ENCODE data around the gene TMEM39B.
"Not testable (repeated sequence)": the region's sequence is repeated elsewhere in the genome, so short reads cannot be mapped to it uniquely, and the experiment has no call there.

Gene TMEM39B

DNA sequence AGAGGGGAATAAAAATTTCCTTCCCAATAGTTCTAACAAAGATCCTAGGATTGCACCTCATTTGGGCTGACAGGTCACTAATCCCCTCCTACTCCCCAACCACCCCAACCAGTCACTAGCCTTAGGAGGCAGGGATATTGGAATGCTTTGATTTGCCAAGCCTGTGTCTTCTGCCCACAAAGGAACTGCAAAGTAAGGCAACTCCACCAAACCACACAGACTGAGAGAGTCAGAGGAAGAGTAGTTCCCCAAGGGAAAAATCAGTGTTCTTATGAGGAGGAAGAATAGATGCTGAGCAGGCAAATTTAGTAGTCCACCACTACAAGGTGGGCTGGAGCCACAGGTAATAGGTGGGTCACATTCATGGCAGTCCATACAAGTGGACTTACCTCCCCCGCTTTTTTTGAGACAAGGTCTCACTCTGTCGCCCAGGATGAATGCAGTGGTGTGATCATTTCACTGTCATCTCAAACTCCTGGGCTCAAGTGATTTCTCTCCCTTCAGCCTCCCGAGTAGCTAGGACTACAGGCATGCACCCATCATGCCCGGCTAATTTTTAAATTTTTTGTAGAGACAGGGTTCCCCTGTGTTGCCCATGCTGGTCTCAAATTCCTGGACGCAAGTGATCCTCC lies 3.7 kb upstream of the TMEM39B start:
- H3K4me3 ChIP-seq (ENCODE audit: low read depth, low read length), result no peak overlapping the region

DNA sequence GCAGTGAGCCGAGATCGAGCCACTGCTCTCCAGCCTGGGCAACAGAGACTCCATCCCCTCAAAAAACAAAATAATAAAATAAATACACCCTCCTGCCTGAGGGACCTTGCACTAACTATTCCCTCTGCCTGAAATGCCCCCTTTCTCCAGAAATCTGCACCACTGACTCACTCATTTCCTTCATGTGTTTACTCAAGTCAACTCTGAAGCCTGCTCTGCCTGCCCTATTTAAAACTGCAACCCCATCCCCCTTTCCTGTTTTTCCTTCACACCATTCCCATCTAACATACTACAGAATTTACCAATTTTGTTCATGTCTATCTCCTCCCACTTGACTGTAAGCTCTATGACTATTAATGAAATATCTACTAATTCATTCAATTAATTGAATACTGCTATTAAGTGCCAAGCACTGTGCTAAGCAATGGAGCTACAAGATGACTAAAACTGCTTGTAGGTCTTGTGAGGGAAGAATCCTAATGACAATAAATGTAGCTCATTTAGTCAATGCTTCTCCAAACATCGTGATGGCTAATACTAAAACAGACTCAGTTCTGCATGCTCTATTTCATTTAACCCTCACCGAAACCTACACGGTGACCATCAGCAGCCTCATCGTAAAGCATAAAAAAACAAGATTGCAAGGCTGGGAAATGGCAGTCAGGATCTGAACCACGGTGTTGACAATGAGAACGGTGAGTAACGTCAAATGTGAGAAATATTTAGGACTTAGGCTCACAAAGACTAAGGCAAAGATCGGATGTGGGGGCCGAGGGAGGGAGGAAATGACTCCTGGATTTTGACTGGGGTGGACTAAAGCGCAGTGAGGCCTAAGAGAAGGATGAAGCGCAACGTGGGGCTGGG lies 749 bp upstream of the TMEM39B start:
- peak overlapping the region; percentile 92 for H3K4me3 ChIP-seq (ENCODE audit: low read depth, low read length)

DNA sequence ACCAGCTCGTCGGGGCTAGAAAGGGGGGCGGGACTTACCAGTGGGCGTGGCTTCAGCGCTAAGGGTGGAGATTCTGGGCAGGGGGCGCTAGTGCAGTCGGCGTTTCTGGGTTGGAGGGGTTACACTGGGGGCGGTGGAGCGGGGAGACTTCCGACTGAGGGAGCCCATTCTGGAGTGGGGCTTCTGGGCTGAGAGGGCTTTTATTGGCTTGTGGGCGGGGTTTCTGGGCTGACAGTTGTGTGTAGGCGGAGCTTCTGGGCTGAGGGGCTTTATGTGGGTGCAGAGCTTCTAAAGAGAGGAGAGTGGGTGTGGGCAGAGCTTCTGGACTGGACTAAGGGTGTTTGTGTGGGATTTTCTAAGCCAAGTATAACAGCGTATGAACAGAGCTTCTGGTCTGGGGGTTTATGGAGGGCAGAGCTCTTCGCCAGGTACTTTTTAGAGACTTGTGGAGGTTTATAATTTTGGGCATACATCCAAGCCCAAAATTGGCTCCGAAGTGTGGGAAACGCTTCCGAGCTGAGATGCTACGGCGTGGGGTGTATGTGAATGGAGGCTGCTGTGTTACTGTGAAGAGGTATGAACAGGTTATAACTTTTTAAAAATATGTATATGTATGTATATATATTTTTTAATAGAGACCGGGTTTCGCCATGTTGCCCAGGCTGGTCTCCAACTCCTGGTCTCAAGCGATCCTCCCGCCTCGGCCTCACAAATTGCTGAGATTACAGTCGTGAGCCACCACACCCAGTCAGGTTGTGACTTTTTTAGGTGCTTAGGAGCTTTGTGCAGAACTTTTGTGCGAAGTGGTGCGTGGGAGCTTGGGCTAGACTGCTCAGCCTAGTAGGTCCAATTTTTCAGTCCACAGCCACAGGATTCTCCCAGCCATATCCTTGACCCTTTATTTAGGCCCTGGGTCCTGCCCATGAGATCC lies 825 bp downstream of the TMEM39B start:
- peak overlapping the region; percentile 92 for H3K4me3 ChIP-seq (ENCODE audit: low read depth, low read length)

DNA sequence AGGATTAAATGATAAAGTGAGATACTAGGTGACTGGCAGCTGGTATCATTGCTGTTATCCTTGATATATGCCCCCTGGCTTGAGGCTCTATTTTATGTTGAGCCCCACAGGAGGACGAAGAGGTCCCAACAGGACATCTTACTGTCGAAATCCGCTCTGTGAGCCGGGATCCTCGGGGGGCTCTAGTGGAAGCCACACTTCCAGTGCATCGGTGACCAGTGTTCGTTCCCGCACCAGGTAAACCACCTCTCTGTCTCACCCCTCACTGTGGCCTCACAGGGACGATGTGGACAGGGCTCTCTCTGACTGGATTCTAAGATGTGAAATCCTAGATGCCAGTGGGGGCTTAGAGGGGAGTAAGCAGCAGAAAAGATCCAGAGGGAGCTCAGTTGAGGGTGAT lies 2.1 kb downstream of the TMEM39B start:
- no peak overlapping the region for H3K4me3 ChIP-seq (ENCODE audit: low read depth, low read length)

DNA sequence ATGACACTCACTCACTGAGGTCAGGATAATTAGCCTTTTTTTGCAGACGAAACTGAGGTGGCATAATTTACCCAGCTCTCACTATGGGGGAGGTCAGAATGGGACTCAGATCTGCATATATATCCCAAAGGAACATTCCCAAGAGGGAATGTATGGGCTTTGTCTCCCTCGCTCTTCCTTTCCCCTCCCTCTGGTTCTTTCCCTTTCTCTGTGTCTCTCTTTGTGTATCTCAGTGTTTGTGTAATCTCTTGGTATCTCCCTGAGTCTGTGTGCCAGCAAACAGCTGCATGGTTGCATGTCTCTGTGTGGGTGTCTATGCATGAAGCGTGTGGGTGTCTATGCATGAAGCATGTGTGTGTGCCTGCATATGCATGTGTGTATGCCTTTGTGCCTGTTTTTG lies 4.7 kb downstream of the TMEM39B start:
- no peak overlapping the region for H3K4me3 ChIP-seq (ENCODE audit: low read depth, low read length)

DNA sequence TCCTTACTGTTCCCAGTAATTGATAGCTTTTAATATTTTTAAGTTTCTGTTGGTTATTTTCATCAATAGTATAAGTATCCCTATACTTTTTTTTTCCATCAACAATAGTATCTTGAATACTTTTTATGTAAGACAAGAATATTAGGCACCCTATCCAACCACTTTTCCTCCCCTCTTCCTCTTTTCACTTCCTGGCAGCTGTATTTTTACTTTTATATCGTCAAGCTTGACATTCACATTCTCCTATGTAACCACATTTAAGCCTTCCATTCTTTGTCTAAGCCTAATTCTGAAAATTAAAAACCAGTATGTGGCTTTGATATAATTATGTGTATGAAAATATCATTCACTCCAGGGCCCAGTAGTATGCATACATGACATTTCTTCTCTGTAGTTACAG lies 9.3 kb downstream of the TMEM39B start:
- no peak overlapping the region for H3K4me3 ChIP-seq (ENCODE audit: low read depth, low read length)

DNA sequence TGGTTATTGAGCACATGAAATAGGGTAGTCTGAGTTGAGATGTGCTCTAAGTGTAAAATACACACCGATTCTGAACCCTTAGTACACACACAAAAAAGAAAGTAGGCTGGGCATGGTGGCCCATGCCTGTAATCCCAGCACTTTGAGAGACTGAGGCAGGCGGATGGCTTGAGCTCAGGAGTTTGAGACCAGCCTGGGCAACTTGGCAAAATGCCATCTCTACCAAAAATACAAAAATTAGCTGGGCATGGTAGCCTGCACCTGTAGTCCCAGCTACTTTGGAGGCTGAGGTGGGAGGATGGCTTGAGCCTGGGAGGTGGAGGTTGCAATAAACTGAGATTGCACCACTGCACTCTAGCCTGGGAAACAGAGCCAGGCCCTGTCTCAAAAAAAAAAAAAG lies 13.6 kb downstream of the TMEM39B start:
- H3K4me3 ChIP-seq (ENCODE audit: low read depth, low read length), result not testable (repeated sequence)

DNA sequence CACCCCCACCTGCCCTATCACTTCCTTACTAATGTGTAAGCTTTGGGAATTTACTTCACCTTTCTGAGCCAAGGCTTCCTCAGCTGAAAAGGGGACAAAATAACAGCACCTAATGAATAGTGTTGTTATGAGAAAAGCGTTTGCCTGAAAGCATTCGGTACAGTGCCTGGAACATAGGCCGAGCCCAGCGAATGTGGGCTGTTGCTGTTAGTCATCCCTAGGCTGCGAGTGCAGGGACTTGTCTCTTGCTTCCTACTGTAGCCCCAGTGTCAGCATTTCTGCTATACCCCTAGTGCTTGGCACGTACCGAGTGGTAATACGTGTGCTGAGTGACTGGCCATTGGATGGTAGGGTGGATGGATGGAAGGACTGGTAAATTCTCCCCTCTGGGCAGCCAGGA lies 18.4 kb downstream of the TMEM39B start:
- H3K4me3 ChIP-seq (ENCODE audit: low read depth, low read length), result no peak overlapping the region

DNA sequence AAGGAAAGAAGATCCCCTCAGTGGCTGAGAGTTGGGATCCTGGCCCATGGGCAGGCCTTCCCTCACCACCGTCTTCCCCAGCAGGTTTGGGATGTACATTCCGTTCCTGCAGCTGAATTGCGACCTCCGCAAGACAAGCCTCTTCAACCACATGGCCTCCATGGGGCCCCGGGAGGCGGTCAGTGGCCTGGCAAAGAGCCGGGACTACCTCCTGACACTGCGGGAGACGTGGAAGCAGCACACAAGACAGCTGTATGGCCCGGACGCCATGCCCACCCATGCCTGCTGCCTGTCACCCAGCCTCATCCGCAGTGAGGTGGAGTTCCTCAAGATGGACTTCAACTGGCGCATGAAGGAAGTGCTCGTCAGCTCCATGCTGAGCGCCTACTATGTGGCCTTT lies 18.9 kb downstream of the TMEM39B start:
- no peak overlapping the region for H3K4me3 ChIP-seq (ENCODE audit: low read depth, low read length)

DNA sequence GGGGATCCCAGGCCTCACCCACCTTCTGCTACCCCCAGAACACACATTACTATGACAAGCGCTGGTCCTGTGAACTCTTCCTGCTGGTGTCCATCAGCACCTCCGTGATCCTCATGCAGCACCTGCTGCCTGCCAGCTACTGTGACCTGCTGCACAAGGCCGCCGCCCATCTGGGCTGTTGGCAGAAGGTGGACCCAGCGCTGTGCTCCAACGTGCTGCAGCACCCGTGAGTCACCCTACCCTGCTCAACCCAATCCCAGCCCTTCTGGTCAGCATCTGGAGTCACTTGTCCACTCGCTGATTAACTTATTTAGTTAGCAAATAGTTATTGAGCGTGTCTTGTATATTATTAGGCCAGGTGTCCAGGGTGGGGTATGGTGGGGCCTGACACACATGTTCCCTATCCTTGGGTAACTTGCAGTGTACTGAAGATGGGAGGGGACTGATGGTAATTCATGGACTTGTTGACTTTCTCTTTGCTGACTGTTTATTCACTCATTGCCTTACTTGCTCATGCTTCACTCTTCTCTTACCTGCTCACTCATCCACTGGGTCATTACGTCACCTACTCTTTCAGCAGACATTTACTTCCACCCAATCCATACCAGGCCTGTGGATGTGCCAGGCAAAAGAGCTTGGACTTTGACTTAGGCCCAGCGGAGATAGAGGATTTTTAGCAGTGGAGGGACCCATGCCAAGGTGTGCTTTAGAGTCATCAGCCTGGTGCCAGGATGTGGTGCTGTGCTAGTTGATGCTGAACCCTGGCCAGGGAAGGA lies 22.2 kb downstream of the TMEM39B start:
- no peak overlapping the region for H3K4me3 ChIP-seq (ENCODE audit: low read depth, low read length)

DNA sequence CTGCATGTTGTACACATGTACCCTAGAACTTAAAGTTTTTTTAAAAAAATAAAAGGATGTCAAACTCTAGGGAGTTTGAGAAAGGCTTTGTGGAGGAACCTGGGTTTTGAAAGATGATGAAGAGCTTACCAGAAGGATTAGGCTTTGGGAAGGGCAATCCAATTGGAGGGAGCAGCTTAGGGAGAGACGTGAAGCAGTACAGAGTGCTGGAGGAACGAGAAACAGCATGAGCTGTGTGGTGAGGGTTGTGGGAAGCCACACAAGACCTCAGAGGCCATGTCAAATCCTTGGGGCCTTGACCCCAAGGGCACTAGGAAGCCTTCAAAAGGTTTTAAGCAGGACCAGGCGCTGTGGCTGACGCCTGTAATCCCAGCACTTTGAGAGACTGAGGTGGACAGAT lies 26.7 kb downstream of the TMEM39B start:
- no peak overlapping the region for H3K4me3 ChIP-seq (ENCODE audit: low read depth, low read length)

DNA sequence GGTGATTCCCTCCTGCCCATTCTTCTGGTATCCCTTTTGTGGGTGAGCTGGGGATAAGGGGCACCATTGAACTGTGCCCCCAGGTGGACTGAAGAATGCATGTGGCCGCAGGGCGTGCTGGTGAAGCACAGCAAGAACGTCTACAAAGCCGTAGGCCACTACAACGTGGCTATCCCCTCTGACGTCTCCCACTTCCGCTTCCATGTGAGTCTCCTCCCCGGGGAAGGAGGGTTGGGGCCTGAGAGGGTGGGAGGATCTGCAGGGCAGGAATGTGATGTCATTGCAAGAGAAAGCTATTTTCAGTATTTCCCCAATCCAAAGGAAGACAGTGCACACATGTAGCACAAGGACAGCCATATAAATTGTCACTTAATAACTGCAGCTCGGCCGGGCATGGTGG lies 27.6 kb downstream of the TMEM39B start:
- H3K4me3 ChIP-seq (ENCODE audit: low read depth, low read length), result no peak overlapping the region

DNA sequence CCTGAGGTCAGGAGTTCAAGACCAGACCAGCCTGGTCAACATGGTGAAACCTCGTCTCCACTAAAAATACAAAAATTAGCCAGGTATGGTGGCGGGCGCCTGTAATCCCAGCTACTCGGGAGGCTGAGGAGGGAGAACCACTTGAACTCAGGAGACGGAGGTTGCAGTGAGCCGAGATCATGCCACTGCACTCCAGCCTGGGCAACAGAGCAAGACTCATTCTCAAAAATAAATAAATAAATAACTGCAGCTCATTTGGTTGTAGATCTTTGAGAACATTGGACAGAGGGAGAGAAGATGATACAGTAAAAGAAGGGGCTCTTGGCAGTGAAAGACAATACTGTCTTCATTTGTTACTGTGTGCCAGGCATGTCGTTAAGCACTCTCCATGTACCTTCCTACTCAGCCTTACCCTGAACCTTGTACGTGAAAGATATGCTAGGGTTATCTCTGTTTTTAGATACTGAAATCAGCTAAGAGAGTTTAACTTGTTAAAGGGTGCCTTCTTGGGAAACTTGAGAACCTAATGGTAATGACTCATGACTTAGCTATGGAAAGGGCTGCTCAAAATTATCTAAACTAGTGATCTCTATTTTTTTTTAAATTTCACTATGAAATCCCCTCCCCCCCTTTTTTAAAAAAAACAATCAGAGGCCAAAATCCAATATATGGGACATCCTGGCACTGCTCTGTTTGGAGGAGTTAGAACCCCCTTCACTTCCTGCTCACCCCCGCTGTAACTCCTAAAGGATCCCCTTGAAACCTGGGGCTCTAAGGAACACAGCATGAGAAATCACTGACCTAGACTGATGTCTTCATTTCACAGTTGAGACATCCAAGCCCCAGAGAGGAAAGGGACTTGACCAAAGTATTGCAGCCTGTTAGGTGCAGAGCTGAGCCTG lies 28.3 kb downstream of the TMEM39B start:
- no peak overlapping the region for H3K4me3 ChIP-seq (ENCODE audit: low read depth, low read length)

DNA sequence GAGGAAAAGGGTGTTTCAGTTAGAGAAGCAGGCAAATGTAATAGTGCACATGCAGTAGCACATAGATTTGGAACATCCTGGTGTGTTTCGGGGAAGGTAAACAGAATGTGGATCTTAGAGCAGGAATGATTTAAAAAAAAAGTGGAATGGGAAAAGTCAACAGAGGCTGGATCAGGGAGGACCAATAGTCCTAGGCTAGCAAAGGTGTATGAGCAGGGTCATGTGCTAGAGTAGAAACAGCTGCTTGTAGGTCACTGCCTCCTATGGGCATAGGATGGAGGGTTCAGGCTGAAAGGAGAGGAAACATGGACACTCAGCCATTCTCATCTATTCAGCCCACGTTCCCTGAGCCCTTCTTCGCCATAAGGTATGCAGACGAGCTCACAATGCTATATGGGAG lies 31.4 kb downstream of the TMEM39B start:
- no peak overlapping the region for H3K4me3 ChIP-seq (ENCODE audit: low read depth, low read length)

DNA sequence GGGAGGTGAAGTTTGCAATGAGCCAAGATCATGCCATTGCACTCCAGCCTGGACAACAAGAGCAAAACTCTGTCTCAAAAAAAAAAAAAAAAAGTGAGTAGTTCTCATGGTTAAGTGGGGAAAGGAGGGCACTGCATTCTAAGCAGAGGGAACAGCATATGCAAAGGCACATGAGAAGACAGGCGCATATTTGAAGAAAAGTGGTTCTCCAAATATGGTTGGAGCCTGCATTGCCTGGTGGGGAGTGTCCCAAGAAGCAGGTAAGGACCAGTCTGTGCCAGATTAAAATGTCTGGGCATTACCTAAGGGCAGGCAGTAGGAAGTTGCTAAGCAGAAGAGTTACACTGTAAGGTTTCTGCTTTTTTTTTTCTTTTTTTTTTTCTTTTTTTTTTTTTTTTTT lies 32.6 kb downstream of the TMEM39B start:
- H3K4me3 ChIP-seq (ENCODE audit: low read depth, low read length), result no peak overlapping the region

DNA sequence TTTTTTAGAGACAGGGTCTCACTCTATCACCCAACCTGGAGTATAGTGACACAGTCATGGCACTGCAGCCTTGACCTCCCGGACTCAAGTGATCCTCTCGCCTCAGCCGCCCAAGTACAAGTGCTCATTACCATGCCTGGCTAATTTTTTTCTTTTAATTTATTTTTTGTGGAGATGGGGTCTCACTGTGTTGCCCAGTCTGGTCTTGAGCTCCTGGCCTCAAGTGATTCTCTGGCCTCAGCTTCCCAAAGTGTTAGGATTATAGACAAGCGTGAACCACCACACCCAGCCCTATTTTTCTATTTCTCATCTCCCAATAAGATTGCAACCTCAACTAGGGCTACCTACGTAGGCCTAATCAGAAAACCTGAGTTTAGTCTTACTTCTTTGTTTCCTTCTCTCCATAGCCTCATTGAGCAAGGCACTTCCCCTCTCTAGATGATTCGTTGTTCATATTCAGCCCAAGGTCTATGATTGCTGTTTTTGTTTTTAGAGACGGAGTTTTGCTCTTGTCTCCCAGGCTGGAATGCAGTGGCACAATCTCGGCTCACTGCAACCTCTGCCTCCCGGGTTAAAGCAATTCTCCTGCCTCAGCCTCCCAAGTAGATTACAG lies 34.0 kb downstream of the TMEM39B start:
- H3K4me3 ChIP-seq (ENCODE audit: low read depth, low read length), result no peak overlapping the region

DNA sequence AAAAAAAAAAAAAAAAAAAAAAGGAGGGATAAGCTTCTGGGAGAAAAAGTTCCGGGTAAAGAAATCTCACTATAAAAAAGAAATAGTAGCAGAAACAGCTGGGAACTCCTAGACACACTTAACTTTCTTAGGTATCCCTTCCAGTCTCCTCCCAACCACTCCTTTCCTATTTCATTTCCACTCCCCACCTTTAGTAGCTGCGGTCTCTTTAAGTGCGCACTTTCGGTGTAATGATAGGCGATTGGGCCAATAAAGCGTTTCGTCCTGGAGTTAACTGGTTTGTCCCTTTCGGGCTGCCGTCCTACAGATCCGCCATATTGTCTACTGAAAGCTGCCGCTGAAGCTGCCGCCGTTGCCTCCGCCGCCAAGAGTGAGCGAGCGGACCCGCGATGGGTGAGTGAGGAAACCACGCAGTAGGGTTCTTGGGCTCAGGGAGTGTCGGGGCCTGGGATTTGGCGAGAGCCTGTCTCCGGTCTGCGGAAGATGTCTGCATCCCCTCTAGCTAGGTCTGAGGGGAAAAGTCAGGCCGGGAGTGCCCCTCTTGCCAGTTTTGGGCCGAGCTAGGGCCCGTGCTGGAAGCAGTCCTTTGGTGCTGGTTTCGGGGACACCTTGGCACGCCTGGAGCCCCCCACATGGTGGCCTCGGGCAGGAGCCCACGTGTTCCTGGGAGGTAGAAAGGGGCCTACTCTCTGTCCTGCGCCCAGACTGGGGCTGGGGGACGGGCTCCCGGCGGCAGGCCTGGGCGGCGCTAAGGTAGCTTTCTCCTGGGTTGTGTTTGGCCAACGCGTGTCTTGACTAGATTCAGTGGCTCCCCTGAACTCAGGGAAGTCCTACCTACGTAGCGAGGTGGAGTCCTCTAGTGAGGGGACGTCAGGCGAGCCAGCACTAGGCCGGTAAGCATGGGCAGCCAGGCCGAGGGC lies 35.3 kb downstream of the TMEM39B start, which contains the start of gene KPNA6:
Gene KPNA6 (plus strand): TSS at position 315 of the 920 bp plus-strand sequence. CDS start 75 bp downstream, at position 390.
- peak within 1 kb of the TSS; percentile 97 for H3K4me3 ChIP-seq (ENCODE audit: low read depth, low read length)

DNA sequence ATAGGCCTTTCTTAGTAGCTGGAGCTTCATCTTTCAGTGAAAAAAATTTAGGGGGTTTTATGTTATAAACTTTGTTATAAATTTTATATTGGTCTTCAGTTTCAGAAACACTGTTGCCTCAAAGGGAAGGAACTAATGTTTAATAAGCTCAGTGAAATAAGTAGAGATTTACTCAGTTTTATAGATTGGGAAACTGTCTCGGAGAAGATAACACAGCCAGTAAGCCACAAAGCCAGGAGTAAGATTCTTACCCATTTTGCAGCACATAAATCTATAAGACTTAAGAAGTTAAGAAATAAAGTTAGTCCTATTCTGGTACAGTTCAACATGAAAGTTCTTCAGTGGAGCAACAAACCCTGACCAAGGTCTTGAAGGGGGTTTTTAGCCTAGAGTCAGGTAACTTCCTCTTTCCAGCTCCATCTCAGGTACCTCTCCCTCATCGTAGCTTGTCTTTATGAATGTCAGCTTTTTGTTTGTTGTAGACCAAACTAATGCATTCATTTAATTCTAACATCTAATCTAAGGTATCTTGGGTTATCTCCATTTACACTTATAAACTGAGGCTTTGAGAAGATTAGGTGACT lies 38.4 kb downstream of the TMEM39B start:
- H3K4me3 ChIP-seq (ENCODE audit: low read depth, low read length), result no peak overlapping the region

Data from iPS-11a (cell line).